Mesenchymal stem cell (in vitro differentiated cells and primary cell): Measurements from ENCODE around the gene RNF13.
"Not testable (repeated sequence)": the region's sequence is repeated elsewhere in the genome, so short reads cannot be mapped to it uniquely, and the experiment has no call there.

Experiments used
- DNase-seq: peaks from one replicate; pipeline ENCODE4 v3.0.0-alpha.2; 2013
- H2AFZ ChIP-seq: one replicate; pipeline ENCODE4 v1.6.1; 2013; ENCODE audit warnings: low read depth, mild to moderate bottlenecking, control low read depth, inconsistent platforms, low read length, moderate library complexity
- H2AK5ac ChIP-seq: 2 replicates; pipeline ENCODE4 v1.6.1; 2013; ENCODE audit warnings: low read length, moderate library complexity, mild to moderate bottlenecking, inconsistent platforms; ENCODE audit not compliant: severe bottlenecking
- H2BK120ac ChIP-seq: one replicate; pipeline ENCODE4 v1.6.1; 2013; ENCODE audit warnings: low read depth, mild to moderate bottlenecking, inconsistent platforms, low read length, moderate library complexity
- H2BK12ac ChIP-seq, 2 experiments: one replicate each; pipeline ENCODE4 v1.6.1; 2013; ENCODE audit warnings: inconsistent platforms in 2 of 2, low read length in 2 of 2, mild to moderate bottlenecking in 2 of 2, moderate library complexity in 2 of 2, control low read depth in 1 of 2
- H2BK15ac ChIP-seq: one replicate; pipeline ENCODE4 v1.6.1; 2013; ENCODE audit warnings: mild to moderate bottlenecking, low read depth, inconsistent platforms; ENCODE audit not compliant: poor library complexity, severe bottlenecking
- H2BK5ac ChIP-seq: 2 replicates; pipeline ENCODE4 v1.6.1; 2013; ENCODE audit warnings: low read depth, mild to moderate bottlenecking, low read length, control low read depth, inconsistent platforms; ENCODE audit not compliant: poor library complexity, severe bottlenecking
- H3K14ac ChIP-seq, 2 experiments: one replicate each; pipeline ENCODE4 v1.6.1; 2013; ENCODE audit warnings: inconsistent platforms in 2 of 2, low read length in 2 of 2, control low read depth in 1 of 2, mild to moderate bottlenecking in 1 of 2, moderate library complexity in 1 of 2
- H3K18ac ChIP-seq, 2 experiments: one replicate each; pipeline ENCODE4 v1.6.1; 2013; ENCODE audit warnings: inconsistent platforms in 2 of 2, low read length in 2 of 2, control low read depth in 1 of 2, low read depth in 1 of 2, mild to moderate bottlenecking in 1 of 2
- H3K23ac ChIP-seq, 2 experiments: one replicate each; pipeline ENCODE4 v1.6.1; 2013; ENCODE audit warnings: inconsistent platforms in 2 of 2, low read length in 2 of 2, mild to moderate bottlenecking in 2 of 2, moderate library complexity in 2 of 2, control low read depth in 1 of 2
- H3K27ac ChIP-seq: 2 replicates; pipeline ENCODE4 v1.5.1; 2013; ENCODE audit warnings: mild to moderate bottlenecking, moderate library complexity, low read length, control low read depth, inconsistent platforms; ENCODE audit not compliant: poor library complexity, severe bottlenecking
- H3K27me3 ChIP-seq, 2 experiments: 2 replicates each; pipeline versions ENCODE4 v1.6.1 to v1.7.0; 2013; ENCODE audit warnings: low read length in 2 of 2, mild to moderate bottlenecking in 2 of 2, moderate library complexity in 2 of 2, control low read depth in 1 of 2, inconsistent platforms in 1 of 2; ENCODE audit not compliant: control insufficient read depth in 1 of 2, insufficient read depth in 1 of 2
- H3K36me3 ChIP-seq, 2 experiments: 2 replicates each; pipeline versions ENCODE4 v1.6.1 to v1.7.0; 2013; ENCODE audit warnings: low read length in 2 of 2, control low read depth in 1 of 2, inconsistent platforms in 1 of 2, low read depth in 1 of 2, mild to moderate bottlenecking in 1 of 2; ENCODE audit not compliant: insufficient read depth in 2 of 2, control insufficient read depth in 1 of 2
- H3K4ac ChIP-seq, 2 experiments: one replicate each; pipeline ENCODE4 v1.6.1; 2013; ENCODE audit warnings: inconsistent platforms in 2 of 2, low read length in 2 of 2, mild to moderate bottlenecking in 2 of 2, moderate library complexity in 2 of 2, control low read depth in 1 of 2, low read depth in 1 of 2
- H3K4me1 ChIP-seq: 2 replicates; pipeline ENCODE4 v1.6.1; 2013; ENCODE audit warnings: low read depth, low read length, control low read depth; ENCODE audit not compliant: control insufficient read depth, insufficient read depth
- H3K4me2 ChIP-seq: 2 replicates; pipeline ENCODE4 v1.6.1; 2013; ENCODE audit warnings: low read length, mild to moderate bottlenecking, inconsistent platforms; ENCODE audit not compliant: poor library complexity, severe bottlenecking
- H3K4me3 ChIP-seq, 2 experiments: 2 replicates each; pipeline versions ENCODE4 v1.5.1 to v1.7.0; 2013; ENCODE audit warnings: low read length in 2 of 2, mild to moderate bottlenecking in 2 of 2, control low read depth in 1 of 2, low read depth in 1 of 2; ENCODE audit not compliant: insufficient read depth in 1 of 2
- H3K79me1 ChIP-seq: replicated peaks from 2 replicates; pipeline ENCODE4 v1.6.1; 2013; ENCODE audit warnings: mild to moderate bottlenecking, control low read depth, low read length, inconsistent platforms; ENCODE audit not compliant: poor library complexity, severe bottlenecking
- H3K9ac ChIP-seq: 2 replicates; pipeline ENCODE4 v1.7.0; 2013; ENCODE audit warnings: mild to moderate bottlenecking, low read length, moderate library complexity
- H3K9me3 ChIP-seq: 2 replicates; pipeline ENCODE4 v1.7.0; 2013; ENCODE audit warnings: mild to moderate bottlenecking, low read length; ENCODE audit not compliant: control insufficient read depth
- H4K8ac ChIP-seq: one replicate; pipeline ENCODE4 v1.6.1; 2013; ENCODE audit warnings: inconsistent platforms, mild to moderate bottlenecking, low read length, moderate library complexity
- H4K91ac ChIP-seq: one replicate; pipeline ENCODE4 v1.6.1; 2013; ENCODE audit warnings: mild to moderate bottlenecking, low read length, inconsistent platforms
- WGBS: methylation state at CpG from one replicate; pipeline ENCODE4 v1.1.7; 2013; ENCODE audit warnings: mixed read lengths; 5-methylcytosine and 5-hydroxymethylcytosine counted together

The RNF13 gene

GRCh38 chr3:149975919-149976318, 162.9 kb downstream of the RNF13 start:
- Histone ChIP-seq H2BK120ac (no peak overlapping the region), H3K9ac (no peak overlapping the region), H2BK12ac (no peak overlapping the region), H3K18ac (no peak overlapping the region), H3K9me3 (peaks cover 8% of the 10 kb centered on the region), H2AK5ac (no peak overlapping the region), H3K27me3 (no peaks in the 10 kb centered on the region), H3K4me1 (peaks cover 1% of the 10 kb centered on the region), H3K14ac (no peak overlapping the region), H2BK15ac (no peak overlapping the region), H3K79me1 (no peaks in the 10 kb centered on the region), H3K4me2 (no peak overlapping the region), H3K4ac (no peak overlapping the region), H2BK5ac (no peak overlapping the region), H4K91ac (no peak overlapping the region), H3K23ac (no peak overlapping the region), H3K4me3 (no peak overlapping the region), H3K36me3 (no peaks in the 10 kb centered on the region), H4K8ac (no peak overlapping the region), H3K27ac (no peak overlapping the region), H2AFZ (no peak overlapping the region)
- no peak for DNase-seq

GRCh38 chr3:149977386-149977785, 164.4 kb downstream of the RNF13 start:
- no peak overlapping the region for H2AFZ ChIP-seq
- H3K23ac ChIP-seq, result no peak overlapping the region
- H3K14ac ChIP-seq, result no peak overlapping the region
- no peak overlapping the region for H3K4me3 ChIP-seq
- no peak overlapping the region for H3K18ac ChIP-seq
- H2BK5ac ChIP-seq, result no peak overlapping the region
- DNase-seq, result no peak
- H2BK120ac ChIP-seq, result no peak overlapping the region
- H3K4me2 ChIP-seq, result no peak overlapping the region
- no peaks in the 10 kb centered on the region for H3K36me3 ChIP-seq
- H2BK15ac ChIP-seq, result no peak overlapping the region
- no peak overlapping the region for H4K91ac ChIP-seq
- no peak overlapping the region for H4K8ac ChIP-seq
- H3K27ac ChIP-seq, result no peak overlapping the region
- no peaks in the 10 kb centered on the region for H3K79me1 ChIP-seq
- peaks cover 1% of the 10 kb centered on the region for H3K4me1 ChIP-seq
- H2AK5ac ChIP-seq, result no peak overlapping the region
- H2BK12ac ChIP-seq, result no peak overlapping the region
- peaks cover 8% of the 10 kb centered on the region for H3K9me3 ChIP-seq
- no peaks in the 10 kb centered on the region for H3K27me3 ChIP-seq
- H3K9ac ChIP-seq, result no peak overlapping the region
- no CpG with 5 or more reads among the region's 2 CpGs for WGBS
- no peak overlapping the region for H3K4ac ChIP-seq

GRCh38 chr3:149981979-149982378, 169.0 kb downstream of the RNF13 start:
- H4K8ac ChIP-seq, H2BK120ac ChIP-seq, H3K4ac ChIP-seq, H2BK12ac ChIP-seq, H3K23ac ChIP-seq, H2BK15ac ChIP-seq, H3K4me1 ChIP-seq, H3K27me3 ChIP-seq, H2AK5ac ChIP-seq, H2AFZ ChIP-seq, H3K27ac ChIP-seq, H3K4me3 ChIP-seq, DNase-seq, H3K36me3 ChIP-seq, H3K79me1 ChIP-seq, H4K91ac ChIP-seq, H2BK5ac ChIP-seq, H3K9me3 ChIP-seq, H3K9ac ChIP-seq, H3K4me2 ChIP-seq, H3K14ac ChIP-seq, H3K18ac ChIP-seq: not testable (repeated sequence)
- WGBS, result 100% methylated on average over 1 of the region's 10 CpGs

GRCh38 chr3:149983053-149983452, 170.0 kb downstream of the RNF13 start:
- H3K9ac ChIP-seq, H3K4me2 ChIP-seq, H3K27me3 ChIP-seq, H3K79me1 ChIP-seq, H2BK5ac ChIP-seq, H3K18ac ChIP-seq, H3K9me3 ChIP-seq, DNase-seq, H2AK5ac ChIP-seq, H3K4ac ChIP-seq, H2AFZ ChIP-seq, H3K27ac ChIP-seq, H3K23ac ChIP-seq, H4K8ac ChIP-seq, H4K91ac ChIP-seq, H2BK120ac ChIP-seq, H3K14ac ChIP-seq, H2BK15ac ChIP-seq, H3K4me3 ChIP-seq, H3K4me1 ChIP-seq, H3K36me3 ChIP-seq, H2BK12ac ChIP-seq: not testable (repeated sequence)
- WGBS, result 96% methylated on average over 22 of the region's 32 CpGs
